Stromal cell of bone marrow (primary cell): ENCODE results near the gene KIF11.
"Not testable (repeated sequence)": the region's sequence is repeated elsewhere in the genome, so short reads cannot be mapped to it uniquely, and the experiment has no call there.

Experiments
- DNase-seq: peaks from one replicate; pipeline ENCODE4 v3.0.0-alpha.2; 2012; ENCODE audit warnings: low read depth

The KIF11 gene

DNA sequence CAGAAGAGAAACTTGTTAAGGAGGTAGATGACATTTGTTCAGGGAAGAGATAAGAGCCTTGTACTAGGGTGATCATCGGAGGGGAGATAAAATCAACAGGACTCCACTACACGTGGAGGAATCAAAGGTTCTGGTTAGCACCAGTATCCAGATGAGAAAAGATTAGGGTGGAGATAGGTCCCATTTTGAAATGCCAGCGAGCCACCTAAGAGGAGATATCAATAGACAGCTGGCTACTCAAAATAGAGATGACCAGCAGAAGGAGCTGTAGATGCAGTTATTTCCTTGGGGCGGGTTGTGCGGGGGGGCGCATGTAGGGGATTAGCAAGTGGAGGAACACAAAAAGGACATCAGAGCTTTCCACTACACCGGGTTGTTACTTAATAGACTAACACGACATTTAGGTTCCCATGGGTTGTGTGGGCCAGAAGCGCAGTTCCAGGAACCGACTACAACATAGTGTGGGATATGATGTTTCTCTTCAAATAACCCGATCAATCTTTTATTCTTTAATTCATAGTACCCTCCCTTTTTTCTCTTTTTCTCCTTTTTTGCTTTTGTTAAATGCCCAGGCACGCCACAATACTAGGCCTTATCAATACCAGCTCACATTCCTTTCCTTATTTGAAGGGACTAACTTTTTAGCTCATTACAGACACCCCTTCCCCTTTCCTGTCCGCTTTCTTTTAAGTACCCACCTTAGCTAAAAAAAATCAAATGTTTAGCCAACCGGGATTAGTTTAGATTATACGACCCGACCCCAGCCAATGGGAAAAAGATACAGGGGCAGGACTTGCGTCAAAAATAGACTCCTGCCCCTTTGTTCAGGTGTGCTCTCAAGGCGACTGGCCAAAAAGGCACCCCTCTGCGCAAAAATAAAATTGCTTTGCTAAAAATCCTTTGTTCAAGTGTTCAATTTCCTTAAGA, 2.0 kb upstream of the KIF11 start:
- no peak for DNase-seq

DNA sequence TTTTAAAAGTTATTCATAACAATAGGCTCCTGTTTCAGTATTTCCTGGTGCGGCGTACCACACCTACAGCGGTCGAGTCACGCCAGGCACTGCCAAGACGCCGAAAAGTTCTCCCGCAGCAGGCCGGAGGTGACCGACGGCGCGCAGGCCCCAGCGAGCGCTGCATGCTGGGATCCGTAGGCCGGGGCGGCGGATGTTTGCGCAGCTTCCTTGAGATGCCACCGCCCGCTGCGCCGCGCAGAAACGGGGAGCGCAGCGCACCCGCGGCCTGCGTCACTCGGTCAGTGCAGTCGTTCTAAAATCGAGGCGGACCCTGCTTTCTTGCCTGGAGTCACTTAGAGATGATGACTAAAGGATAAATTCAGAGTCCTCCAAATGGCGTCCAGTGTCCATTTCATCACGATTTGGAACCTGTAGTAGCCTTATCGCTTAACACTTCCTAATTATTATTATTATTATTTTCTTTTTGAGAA, 1.3 kb upstream of the KIF11 start:
- peak; percentile 90 for DNase-seq

- no peak for DNase-seq
Measured at GRCh38 chr10:92593619-92594588, 974 bp downstream of the KIF11 start.

GRCh38 chr10:92595505-92595904, 2.6 kb downstream of the KIF11 start:
- DNase-seq, result no peak

GRCh38 chr10:92598321-92598720, 5.4 kb downstream of the KIF11 start:
- DNase-seq, result no peak

GRCh38 chr10:92604841-92605240, 11.9 kb downstream of the KIF11 start:
- no peak for DNase-seq

GRCh38 chr10:92615515-92615914, 22.6 kb downstream of the KIF11 start:
- no peak for DNase-seq

DNA sequence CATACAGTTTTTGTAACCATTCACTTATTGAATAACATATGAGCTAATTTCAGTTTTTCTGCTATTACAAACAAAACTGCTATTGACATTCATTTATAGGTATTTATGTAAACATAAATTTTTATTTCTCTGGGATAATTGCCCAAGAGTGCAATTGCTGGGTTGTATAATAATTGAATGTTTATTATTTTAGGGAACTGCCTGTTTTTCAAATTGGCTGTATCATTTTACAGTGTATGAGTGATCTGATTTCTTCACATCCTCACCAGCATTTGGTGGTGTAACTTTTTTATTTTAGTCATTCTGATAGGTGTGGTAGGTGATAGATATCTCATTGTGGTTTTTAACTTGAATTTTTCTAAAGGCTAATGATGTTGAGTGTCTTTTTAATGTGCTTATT, 26.4 kb downstream of the KIF11 start:
- no peak for DNase-seq

DNA sequence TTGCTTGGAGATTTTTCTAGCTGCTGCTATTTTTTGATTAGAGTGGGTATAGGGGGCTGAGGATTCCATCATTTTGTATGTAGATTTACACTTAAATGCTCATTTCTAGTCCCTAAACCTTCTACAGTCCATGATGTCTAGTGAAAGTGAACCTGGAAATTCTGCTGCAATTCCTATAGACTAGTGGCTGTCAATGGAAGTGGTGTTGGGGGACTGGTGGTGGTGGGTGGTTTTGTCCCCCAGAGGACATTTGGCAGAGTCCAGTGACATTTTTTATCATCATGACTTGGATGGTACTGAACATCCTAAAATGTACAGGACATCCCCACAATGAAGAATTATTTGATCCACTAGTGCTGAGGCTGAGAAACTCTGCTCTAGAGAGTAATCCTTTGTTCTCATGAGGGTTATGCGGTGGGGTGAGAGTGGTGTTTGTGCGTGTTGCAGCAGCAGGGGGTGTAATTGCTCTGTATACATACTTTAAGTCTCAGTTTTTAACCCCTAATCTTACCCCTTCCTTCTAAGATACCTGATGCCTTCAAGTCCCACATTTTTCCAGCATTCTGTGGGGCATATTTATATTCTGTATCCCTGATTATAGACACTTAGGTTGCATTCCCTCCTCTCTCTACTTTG, 35.0 kb downstream of the KIF11 start:
- DNase-seq, result no peak

DNA sequence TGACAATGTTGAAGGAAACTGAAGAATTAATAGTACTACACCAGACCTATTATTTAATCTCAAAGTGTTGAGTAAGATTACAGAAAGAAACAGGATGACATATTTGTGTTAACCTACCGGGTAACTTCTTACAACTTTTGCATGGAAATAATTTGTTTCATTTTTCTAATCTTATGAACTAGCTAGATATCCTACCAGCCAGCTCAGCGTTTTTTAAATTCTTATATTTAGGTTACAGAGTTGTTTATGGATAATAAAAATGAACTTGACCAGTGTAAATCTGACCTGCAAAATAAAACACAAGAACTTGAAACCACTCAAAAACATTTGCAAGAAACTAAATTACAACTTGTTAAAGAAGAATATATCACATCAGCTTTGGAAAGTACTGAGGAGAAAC, 37.0 kb downstream of the KIF11 start:
- DNase-seq, result no peak

DNA sequence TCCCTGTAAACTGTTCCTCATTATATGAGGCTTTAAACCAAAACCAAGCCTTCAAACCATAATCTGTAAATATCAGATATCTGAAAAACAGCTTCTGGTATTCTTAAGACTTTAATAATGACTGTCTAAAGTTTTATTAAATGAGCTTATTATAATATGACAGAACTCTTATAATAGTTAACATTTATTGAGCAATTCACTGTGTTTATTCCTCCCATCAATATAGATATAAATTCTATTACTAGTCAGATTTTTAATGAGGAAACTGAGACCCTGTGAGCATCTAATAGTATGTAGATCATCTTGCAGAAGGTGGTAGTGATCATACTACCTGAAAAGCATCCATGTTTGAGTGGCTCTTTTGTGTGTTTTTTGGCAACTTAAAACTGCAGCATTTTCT, 45.1 kb downstream of the KIF11 start:
- no peak for DNase-seq

DNA sequence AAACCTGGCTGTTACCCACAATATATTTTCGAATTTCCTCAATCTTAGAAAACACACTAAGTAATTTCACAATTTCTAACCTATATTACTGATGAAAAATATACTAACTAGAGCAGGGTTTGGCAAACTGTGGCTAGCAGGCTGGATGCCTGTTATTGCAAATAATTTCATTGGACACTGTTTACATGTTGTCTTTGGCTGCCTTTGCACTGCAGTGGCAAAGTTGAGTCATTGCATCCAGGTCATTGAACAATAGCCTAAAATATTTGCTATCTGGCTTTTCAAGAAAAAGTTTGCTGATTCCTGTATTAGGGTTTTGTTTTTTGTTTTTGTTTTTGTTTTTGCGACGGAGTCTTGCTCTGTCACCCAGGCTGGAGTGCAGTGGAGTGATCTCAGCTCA, 47.2 kb downstream of the KIF11 start:
- peak; percentile 67 for DNase-seq

DNA sequence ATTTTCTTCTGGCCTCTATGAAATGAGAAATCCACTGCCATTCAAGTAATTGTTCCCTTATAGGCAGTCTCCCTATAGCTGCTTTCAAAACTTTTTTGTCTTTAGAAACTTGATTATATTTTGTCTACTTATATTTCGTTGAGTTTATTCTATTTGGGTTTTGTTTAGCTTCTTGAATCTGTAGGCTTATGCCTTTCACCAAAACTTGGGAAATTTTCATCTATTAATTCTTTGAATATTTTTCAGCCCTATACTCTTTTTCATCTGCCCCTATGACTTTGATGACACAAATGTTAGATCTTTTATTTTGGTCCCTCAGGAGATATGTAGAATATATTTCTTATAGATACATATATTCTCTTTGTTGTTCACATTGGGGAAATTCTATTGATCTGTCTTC, 48.6 kb downstream of the KIF11 start:
- DNase-seq, result no peak

- no peak for DNase-seq
Measured at GRCh38 chr10:92644921-92645320, 52.0 kb downstream of the KIF11 start.

DNA sequence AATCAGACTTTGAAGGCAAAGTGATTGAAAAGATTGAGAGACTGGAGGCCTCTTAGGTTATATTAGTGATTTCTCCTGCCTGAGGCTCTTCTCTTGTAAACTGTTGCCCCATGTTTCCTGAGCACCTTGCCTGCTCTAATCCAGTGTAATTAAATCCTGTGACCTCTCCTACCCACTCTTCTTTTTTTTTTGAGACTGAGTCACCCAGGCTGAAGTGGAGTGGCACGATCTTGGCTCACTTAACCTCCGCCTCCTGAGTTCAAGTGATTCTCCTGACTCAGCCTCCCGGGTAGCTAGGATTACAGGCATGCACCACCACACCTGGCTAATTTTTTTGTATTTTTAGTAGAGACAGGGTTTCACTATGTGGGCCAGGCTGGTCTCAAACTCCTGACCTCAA, 57.9 kb downstream of the KIF11 start:
- not testable (repeated sequence) for DNase-seq

DNA sequence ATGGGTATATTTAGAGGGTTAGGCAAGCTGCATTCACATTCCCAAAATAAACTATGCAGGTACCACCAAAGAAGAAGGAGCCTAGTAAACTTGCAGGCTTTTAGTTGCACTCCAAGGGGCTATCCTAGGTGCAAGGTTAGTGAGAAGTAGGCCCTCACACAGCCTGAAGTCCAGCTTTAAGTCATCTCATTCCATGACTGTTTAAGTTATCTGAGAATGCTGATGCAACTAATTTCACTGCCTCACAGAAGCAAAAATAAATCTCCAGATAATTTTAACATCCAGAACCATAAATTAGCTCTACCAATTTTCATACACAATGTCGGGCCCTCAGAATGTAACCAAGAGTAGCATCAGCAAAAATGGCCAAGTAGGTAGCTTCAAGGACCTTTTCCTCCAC, 62.5 kb downstream of the KIF11 start:
- DNase-seq, result no peak

GRCh38 chr10:92656266-92656961, 63.5 kb downstream of the KIF11 start:
- DNase-seq, result no peak

- no peak for DNase-seq
Measured at GRCh38 chr10:92657024-92657423, 64.1 kb downstream of the KIF11 start.

GRCh38 chr10:92662848-92663247, 69.9 kb downstream of the KIF11 start:
- no peak for DNase-seq

GRCh38 chr10:92664322-92664721, 71.4 kb downstream of the KIF11 start:
- no peak for DNase-seq

GRCh38 chr10:92667078-92667477, 74.1 kb downstream of the KIF11 start:
- DNase-seq, result no peak

DNA sequence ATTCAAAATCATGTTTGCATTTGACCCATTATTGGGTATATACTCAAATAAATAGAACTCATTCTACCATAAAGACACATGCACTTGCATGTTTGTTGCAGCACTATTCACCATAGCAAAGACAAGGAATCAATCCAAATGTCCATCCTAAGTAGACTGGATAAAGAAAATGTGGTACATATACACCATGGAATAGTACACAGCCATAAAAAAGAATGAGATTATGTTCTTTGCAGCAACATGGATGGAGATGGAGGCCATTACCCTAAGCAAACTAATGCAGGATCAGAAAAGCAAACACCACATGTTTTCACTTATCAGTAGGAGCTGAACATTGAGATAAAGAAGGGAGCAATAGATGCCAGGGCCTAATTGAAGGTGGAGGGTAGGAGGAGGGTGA, 84.8 kb downstream of the KIF11 start:
- no peak for DNase-seq
